ENCODE measurements around the gene GTF3C6.

GRCh38 chr6:110933912-110934311 lies 24.6 kb upstream of the GTF3C6 start:
- TF ChIP-seq POLR2A (IDR thresholded peaks at IDR 0.05) (no peak), CTCF (IDR thresholded peaks at IDR 0.05) (no peak)
